Progenitor cell of endocrine pancreas (in vitro differentiated cells): ENCODE measurements around the gene PIP4P1. TPM values are rescaled to one million over a fixed set of nuclear protein-coding genes. Genes with fewer than 3 reads are reported as not detected.
A peak's percentile ranks its signal among the peaks of the same experiment; 100 is the strongest.

Source experiments
- DNase-seq: peaks from one replicate; pipeline ENCODE4 v3.0.0; 2021; ENCODE audit warnings: low spot score; ENCODE audit not compliant: unreplicated experiment
- H3K27ac Mint-ChIP-seq: 2 replicates; pipeline ENCODE4 v1.8.0; 2021; ENCODE audit warnings: mild to moderate bottlenecking, moderate library complexity, mixed read lengths
- H3K27me3 Mint-ChIP-seq: 2 replicates; pipeline ENCODE4 v1.8.0; 2021; ENCODE audit warnings: mixed read lengths
- H3K36me3 Mint-ChIP-seq: 2 replicates; pipeline ENCODE4 v1.8.0; 2022; ENCODE audit warnings: mixed read lengths; ENCODE audit not compliant: insufficient read depth
- H3K4me1 Mint-ChIP-seq: 2 replicates; pipeline ENCODE4 v1.8.0; 2021; ENCODE audit warnings: low read depth, mixed read lengths
- H3K4me3 Mint-ChIP-seq: 2 replicates; pipeline ENCODE4 v1.8.0; 2021; ENCODE audit warnings: low read depth, mild to moderate bottlenecking, moderate library complexity, mixed read lengths
- H3K9me3 Mint-ChIP-seq: 2 replicates; pipeline ENCODE4 v1.8.0; 2021; ENCODE audit warnings: low read depth, mixed read lengths
- total RNA-seq: library from RNA; stranded (reverse); gene quantifications from 2 replicates; pipeline ENCODE4 v1.2.1, GENCODE V29; 2021
- TF ChIP-seq, protein P1 (sequence below): fragments of 200-600 bp; sonication (generic); IDR thresholded peaks from one replicate; pipeline ENCODE4 v1.5.0; 2021; ENCODE audit warnings: antibody characterized with exemption, mild to moderate bottlenecking; ENCODE audit not compliant: unreplicated experiment

PIP4P1 gene
- total RNA-seq, 1 donor from 2014 or later, result 45.6 TPM

DNA sequence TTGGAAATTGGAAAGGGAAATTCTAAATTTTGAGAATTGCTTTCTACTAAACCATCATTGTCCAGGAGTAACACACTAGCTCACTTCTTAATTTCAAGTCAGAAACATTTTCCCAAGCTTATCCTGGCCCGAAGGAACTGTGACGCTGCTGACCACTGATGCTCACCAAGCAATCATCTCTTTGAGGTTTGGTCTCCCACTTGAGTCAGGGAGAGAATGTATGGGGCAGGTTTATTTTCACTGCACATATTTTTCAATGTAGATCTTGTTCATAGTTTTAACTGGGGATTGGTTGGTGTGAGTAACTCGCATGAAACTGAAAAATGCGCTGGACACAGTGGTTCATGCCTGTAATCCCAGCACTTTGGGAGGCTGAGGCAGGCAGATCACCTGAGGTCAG is 31.3 kb upstream of the PIP4P1 start:
- Mint-ChIP-seq H3K27ac (no peak overlapping the region), H3K9me3 (no peaks in the 10 kb centered on the region), H3K4me3 (no peak overlapping the region), H3K27me3 (no peaks in the 10 kb centered on the region), H3K4me1 (peaks cover 8% of the 10 kb centered on the region), H3K36me3 (no peaks in the 10 kb centered on the region)
- TF ChIP-seq, protein P1, sequence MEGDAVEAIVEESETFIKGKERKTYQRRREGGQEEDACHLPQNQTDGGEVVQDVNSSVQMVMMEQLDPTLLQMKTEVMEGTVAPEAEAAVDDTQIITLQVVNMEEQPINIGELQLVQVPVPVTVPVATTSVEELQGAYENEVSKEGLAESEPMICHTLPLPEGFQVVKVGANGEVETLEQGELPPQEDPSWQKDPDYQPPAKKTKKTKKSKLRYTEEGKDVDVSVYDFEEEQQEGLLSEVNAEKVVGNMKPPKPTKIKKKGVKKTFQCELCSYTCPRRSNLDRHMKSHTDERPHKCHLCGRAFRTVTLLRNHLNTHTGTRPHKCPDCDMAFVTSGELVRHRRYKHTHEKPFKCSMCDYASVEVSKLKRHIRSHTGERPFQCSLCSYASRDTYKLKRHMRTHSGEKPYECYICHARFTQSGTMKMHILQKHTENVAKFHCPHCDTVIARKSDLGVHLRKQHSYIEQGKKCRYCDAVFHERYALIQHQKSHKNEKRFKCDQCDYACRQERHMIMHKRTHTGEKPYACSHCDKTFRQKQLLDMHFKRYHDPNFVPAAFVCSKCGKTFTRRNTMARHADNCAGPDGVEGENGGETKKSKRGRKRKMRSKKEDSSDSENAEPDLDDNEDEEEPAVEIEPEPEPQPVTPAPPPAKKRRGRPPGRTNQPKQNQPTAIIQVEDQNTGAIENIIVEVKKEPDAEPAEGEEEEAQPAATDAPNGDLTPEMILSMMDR, result no peak
- DNase-seq, result no peak

DNA sequence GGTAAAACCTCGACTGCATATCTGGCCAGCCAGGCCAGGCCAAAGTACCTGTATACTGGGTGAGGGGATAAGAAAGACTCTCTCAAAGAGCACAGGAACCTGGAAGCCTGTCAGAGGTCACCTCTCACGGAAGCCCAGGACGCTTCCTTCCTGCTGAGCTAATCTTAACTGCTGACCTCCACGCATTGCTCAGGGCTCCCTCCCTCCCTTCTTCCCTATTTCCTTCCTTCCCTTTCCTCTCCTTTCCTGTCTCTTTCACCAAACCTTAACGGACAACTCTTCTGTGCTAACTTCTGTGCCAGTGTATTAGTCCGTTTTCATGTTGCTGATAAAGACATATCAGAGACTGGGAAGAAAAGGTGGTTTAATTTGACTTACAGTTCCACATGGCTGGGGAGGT is 29.3 kb upstream of the PIP4P1 start:
- Mint-ChIP-seq H3K27me3 (no peaks in the 10 kb centered on the region), H3K4me3 (no peak overlapping the region), H3K27ac (peak overlapping the region; percentile 37), H3K36me3 (no peaks in the 10 kb centered on the region), H3K9me3 (no peaks in the 10 kb centered on the region), H3K4me1 (peaks cover 9% of the 10 kb centered on the region)
- DNase-seq, result no peak
- TF ChIP-seq, protein P1, result no peak

DNA sequence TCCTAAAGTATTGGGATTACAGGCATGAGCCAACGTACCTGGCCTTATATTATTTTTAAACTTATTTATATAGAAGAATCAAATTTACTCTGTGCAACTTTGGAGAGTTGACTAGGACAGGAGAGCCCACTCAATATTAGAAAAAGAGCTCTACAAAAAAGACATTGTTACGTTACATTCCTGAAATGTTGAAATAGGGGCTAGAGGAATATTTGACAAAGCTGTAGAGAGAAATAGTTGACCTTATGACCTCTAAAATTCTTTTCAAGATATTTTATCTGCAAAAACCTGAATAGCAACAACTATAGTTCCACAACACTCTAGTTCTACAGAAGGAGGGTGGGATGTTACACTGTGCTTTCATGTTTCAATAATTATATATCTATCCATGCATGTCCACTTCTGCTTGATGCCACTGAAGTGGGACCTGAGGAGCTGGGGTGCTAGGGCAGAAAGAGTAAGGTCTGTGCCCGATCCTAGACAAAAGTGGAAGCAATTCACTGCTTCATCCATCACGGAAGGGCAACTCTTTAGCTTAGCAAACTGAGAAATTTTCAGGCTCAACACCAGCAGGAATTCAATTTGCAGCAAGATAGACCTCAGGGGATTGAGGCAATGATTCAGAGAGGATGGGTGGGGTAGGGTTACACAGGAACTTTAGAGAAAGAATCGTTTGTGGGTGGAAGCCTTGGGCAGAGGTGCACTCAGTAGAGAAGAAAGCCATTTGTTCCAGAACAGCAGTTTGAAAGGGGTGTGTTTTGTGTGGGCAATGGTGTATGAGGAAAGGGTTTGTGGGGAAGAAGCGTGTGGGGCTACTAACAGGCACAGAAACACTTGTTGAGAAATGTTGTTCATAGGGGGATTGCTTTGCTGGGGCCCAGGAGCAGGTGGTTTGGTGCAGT is 28.1 kb upstream of the PIP4P1 start:
- H3K9me3 Mint-ChIP-seq, result no peaks in the 10 kb centered on the region

DNA sequence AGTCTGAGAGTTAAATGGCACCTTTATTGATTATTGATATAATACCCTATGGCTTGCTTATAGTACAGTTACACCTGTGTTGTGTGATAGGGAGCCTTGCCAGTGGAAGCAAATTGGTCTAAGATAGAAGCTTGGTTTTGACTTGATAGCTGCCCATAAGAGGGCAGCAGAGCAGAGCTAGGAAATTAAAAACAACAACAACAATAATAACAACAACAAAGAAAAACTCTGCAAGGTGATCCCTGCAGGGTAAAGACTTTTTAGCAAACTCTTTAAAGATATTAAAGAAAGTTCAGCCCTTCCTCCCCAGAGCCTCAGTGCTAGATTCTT is 26.1 kb upstream of the PIP4P1 start:
- TF ChIP-seq, protein P1, result no peak
- H3K9me3 Mint-ChIP-seq, result no peaks in the 10 kb centered on the region
- H3K4me3 Mint-ChIP-seq, result no peak overlapping the region
- no peak overlapping the region for H3K27ac Mint-ChIP-seq
- no peaks in the 10 kb centered on the region for H3K27me3 Mint-ChIP-seq
- peaks cover 28% of the 10 kb centered on the region for H3K4me1 Mint-ChIP-seq
- no peak for DNase-seq
- no peaks in the 10 kb centered on the region for H3K36me3 Mint-ChIP-seq

More for the DNA sequence above, 28.1 kb upstream of the PIP4P1 start:
- TF ChIP-seq, protein P1, result no peak
- Mint-ChIP-seq H3K4me1 (peaks cover 16% of the 10 kb centered on the region), H3K4me3 (no peak overlapping the region), H3K27ac (no peak overlapping the region), H3K27me3 (no peaks in the 10 kb centered on the region), H3K36me3 (no peaks in the 10 kb centered on the region)
- no peak for DNase-seq

DNA sequence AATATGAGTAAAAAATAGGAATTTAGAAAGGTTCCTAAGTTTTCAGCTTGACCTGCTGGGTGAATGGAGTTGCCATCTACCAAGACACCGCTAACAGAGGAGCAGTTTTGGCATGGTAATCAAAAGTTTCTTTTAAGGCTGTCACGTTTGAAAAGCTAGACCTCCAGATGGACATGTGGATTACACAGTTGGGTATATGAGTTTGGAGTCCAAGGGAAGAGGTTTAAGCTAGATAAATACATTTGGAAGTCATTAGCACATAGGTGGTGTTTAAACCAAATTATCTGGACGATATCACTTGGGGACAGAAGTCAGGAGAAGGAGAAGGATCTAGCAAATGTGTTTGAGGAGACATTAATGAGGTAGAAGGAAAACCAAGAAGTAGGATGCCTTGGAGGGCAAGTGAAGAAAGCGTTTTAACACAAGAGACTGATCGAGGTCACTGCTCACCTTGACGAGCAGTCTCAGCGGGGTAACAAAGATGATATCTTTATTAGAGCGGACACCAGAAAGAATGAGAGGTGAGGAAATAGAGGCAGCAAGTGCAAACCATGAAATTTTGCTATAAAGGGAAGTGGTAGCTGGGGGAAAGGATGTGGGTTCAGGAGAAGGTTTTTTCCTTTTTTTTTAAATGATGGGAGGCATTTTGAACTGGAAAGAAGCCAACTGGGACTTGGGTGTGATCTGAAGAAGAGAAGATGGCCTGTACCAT is 25.6 kb upstream of the PIP4P1 start:
- H3K36me3 Mint-ChIP-seq, result no peaks in the 10 kb centered on the region
- H3K9me3 Mint-ChIP-seq, result no peaks in the 10 kb centered on the region
- H3K27ac Mint-ChIP-seq, result no peak overlapping the region
- no peak overlapping the region for H3K4me3 Mint-ChIP-seq
- no peak for DNase-seq
- TF ChIP-seq, protein P1, result no peak
- no peaks in the 10 kb centered on the region for H3K27me3 Mint-ChIP-seq
- peaks cover 31% of the 10 kb centered on the region for H3K4me1 Mint-ChIP-seq
